ENCODE measurements around the gene AGAP1. TPM values are rescaled to one million over a fixed set of nuclear protein-coding genes. Genes with fewer than 3 reads are reported as not detected.

AGAP1 gene
- total RNA-seq, 4 donors from 2014 or later: 7.2 to 19.6 (median 15.2) TPM

DNA sequence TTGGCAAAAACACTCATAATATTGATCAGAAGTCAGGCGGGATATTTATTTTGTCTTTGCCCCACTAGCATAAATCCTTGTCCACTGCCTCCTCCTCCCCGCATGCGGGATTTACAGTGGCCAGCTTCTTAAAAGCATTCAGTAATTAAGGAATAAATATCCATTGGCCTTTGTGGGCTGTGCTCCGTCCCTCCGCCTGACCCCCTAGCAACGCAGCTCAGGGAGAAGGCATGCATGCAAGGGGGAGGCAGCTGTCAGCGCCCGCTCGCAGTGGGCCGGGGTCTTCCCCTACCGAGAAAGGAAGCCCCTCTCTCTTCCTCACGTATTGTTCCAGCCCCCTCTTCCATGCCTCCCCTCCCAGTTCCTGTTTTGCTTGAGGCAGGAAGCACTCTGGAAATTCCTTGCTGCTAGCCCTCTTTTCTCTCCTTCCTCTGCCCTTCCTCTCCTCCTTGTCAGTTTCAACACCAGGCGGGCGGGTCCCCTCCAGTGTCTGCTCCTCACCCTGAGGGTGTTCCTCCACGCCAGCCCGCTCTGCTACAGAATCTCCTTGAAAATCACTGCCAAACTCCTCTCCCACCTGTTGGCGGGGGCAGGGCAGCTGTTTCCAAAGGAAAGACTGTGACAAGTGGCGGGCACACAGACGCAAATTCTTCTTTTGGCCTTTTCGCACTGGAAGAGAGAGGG, 614.2 kb downstream of the AGAP1 start:
- Histone ChIP-seq H3K4me3 (no peak overlapping the region), H3K4me1 (peaks cover 0 to 14% (median 0%) of the 10 kb centered on the region in 3 donors), H3K27me3 (no peaks in the 10 kb centered on the region), H3K9me3 (no peaks in the 10 kb centered on the region), H3K27ac (no peak overlapping the region), H3K36me3 (no peaks in the 10 kb centered on the region)
- WGBS, 2 donors: 48 to 55% methylated on average over 9 to 17 of the region's 20 CpGs
- intact Hi-C loops (cut with DNase I): no loop called here
- no peak for DNase-seq
- TF ChIP-seq POLR2A (IDR thresholded peaks at IDR 0.05) (no peak), CTCF (IDR thresholded peaks at IDR 0.05) (no peak)

DNA sequence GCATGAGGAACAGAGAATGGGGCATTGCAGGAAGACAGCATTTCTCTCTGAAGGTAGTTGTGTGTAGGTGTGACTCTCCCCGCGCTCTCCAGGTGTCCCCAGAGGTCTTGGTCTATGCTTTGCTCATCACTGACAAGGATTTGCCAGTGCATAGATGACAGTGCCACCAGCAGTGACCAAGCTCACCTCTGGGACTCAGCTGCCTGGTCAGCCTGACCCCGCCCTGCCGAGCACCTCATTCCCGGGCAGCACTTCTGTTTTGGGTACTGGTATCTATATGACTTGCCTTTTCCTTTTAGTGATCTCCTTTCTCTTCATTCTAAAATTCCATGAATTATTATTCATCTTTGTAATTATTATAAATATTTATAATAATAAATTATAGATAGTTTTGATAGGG, 615.2 kb downstream of the AGAP1 start:
- Histone ChIP-seq H3K4me1 (peaks cover 0 to 14% (median 0%) of the 10 kb centered on the region in 3 donors), H3K36me3 (no peaks in the 10 kb centered on the region), H3K27ac (no peak overlapping the region), H3K27me3 (no peaks in the 10 kb centered on the region), H3K4me3 (no peak overlapping the region), H3K9me3 (no peaks in the 10 kb centered on the region)
- intact Hi-C loops (cut with DNase I): no loop called here
- DNase-seq: no peak
- TF ChIP-seq CTCF (IDR thresholded peaks at IDR 0.05): no peak
- no peak for TF ChIP-seq POLR2A (IDR thresholded peaks at IDR 0.05)
- WGBS, 2 donors: 94 to 100% methylated on average over 4 to 5 of the region's 5 CpGs

DNA sequence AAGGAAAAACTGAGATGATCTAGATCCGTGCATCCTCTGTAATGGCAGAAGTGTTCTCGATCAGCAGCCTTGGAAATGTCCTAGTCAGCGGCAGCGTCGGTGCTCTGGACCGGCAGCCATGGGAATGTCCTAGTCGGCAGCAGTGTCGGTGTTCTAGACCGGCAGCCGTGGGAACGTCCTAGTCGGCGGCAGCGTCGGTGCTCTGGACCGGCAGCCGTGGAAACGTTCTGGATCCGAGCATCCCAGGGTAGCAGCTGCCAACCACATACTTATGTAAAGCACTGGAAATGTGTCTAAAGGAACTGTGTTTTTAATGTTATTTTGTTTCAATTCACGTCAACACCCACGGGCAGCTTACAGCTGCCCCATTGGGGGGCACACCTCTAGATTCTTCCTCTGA, 615.6 kb downstream of the AGAP1 start:
- no peaks in the 10 kb centered on the region for H3K36me3 ChIP-seq
- H3K4me1 ChIP-seq: peaks cover 0 to 14% (median 0%) of the 10 kb centered on the region in 3 donors
- 93 to 95% methylated on average over 16 to 20 of the region's 21 CpGs for WGBS, 2 donors
- no peaks in the 10 kb centered on the region for H3K9me3 ChIP-seq
- no peak for TF ChIP-seq CTCF (IDR thresholded peaks at IDR 0.05)
- TF ChIP-seq POLR2A (IDR thresholded peaks at IDR 0.05): no peak
- H3K27me3 ChIP-seq: no peaks in the 10 kb centered on the region
- intact Hi-C loops (cut with DNase I): no loop called here
- H3K4me3 ChIP-seq: no peak overlapping the region
- no peak for DNase-seq
- no peak overlapping the region for H3K27ac ChIP-seq

DNA sequence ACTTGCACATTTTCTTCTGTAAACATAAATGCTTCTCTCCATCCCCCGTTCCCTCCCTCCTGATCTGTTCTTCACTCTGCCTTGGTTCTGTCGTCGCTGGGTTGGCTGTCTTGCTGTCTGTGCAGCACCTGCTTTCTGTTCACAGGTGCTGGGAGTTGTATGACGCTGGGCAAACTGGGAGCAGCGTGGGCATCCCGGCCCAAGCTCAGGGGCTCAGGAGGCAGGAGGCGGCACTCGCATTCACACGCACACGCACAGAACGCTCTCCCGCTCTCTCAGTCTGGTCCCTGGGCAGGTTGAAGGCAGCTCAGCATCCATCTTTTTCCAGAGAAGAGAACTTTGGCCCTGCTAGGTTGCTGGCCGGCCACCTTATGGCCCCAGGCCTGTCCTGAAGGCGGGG, 618.6 kb downstream of the AGAP1 start:
- Histone ChIP-seq H3K4me1 (peaks cover 0 to 14% (median 0%) of the 10 kb centered on the region in 3 donors), H3K4me3 (no peak overlapping the region), H3K27me3 (no peaks in the 10 kb centered on the region), H3K36me3 (no peaks in the 10 kb centered on the region), H3K27ac (no peak overlapping the region), H3K9me3 (no peaks in the 10 kb centered on the region)
- no peak for TF ChIP-seq POLR2A (IDR thresholded peaks at IDR 0.05)
- TF ChIP-seq CTCF (IDR thresholded peaks at IDR 0.05): no peak
- 74 to 79% methylated on average over 5 to 12 of the region's 14 CpGs for WGBS, 2 donors
- no peak for DNase-seq
- intact Hi-C loops (cut with DNase I): no loop called here

- TF ChIP-seq CTCF (IDR thresholded peaks at IDR 0.05): no peak
- no peak for TF ChIP-seq POLR2A (IDR thresholded peaks at IDR 0.05)
- Histone ChIP-seq H3K9me3 (no peaks in the 10 kb centered on the region), H3K27ac (no peak overlapping the region), H3K36me3 (no peaks in the 10 kb centered on the region), H3K27me3 (no peaks in the 10 kb centered on the region), H3K4me3 (no peak overlapping the region), H3K4me1 (peaks cover 0 to 5% (median 0%) of the 10 kb centered on the region in 3 donors)
- 60 to 76% methylated on average over 5 to 6 of the region's 8 CpGs for WGBS, 2 donors
- intact Hi-C loops (cut with DNase I): no loop called here
- DNase-seq: no peak
Measured at GRCh38 chr2:236113425-236113824, 619.6 kb downstream of the AGAP1 start.
